ENCODE data around the gene FXYD4. TPM values are rescaled to one million over a fixed set of nuclear protein-coding genes. Genes with fewer than 3 reads are reported as not detected.

FXYD4 gene
- total and polyA plus RNA-seq, 4 donors: 0.65 to 3.9 (median 2.9) TPM; not detected in 1

- no peak for ATAC-seq (ENCODE audit: insufficient read depth, low FRiP score)
- TF ChIP-seq CTCF (IDR thresholded peaks at IDR 0.05; ENCODE audit: control extremely low read depth, extremely low read depth): no peak
- Histone ChIP-seq H3K36me3 (ENCODE audit: control insufficient read depth in 4 of 4, insufficient read depth in 4 of 4, low read length in 4 of 4) (peaks cover 17 to 42% (median 31%) of the 10 kb centered on the region in 4 donors), H3K4me1 (ENCODE audit: control insufficient read depth in 5 of 5, insufficient read depth in 5 of 5, low read length in 5 of 5) (peaks cover 0 to 4% (median 0%) of the 10 kb centered on the region in 5 donors), H3K9me3 (ENCODE audit: control insufficient read depth in 4 of 4, insufficient read depth in 3 of 4, low read length in 3 of 4) (no peaks in the 10 kb centered on the region), H3K4me3 (no peak overlapping the region), H3K27ac (ENCODE audit: low read depth in 1 of 2, low read length in 1 of 2) (no peak overlapping the region), H3K27me3 (ENCODE audit: control insufficient read depth in 3 of 3, insufficient read depth in 3 of 3, low read length in 2 of 3) (no peaks in the 10 kb centered on the region), H3K9ac (ENCODE audit: insufficient read depth in 1 of 2, low read length in 2 of 2) (no peak overlapping the region)
- WGBS, 2 donors: 94 to 96% methylated on average over 29 of the region's 29 CpGs
- no peak for DNase-seq
Observed at GRCh38 chr10:43386981-43387677, 15.7 kb downstream of the FXYD4 start.

- Histone ChIP-seq H3K4me1 (ENCODE audit: control insufficient read depth in 5 of 5, insufficient read depth in 5 of 5, low read length in 5 of 5) (peaks cover 0 to 4% (median 0%) of the 10 kb centered on the region in 5 donors), H3K27ac (ENCODE audit: low read depth in 1 of 2, low read length in 1 of 2) (no peak overlapping the region), H3K9me3 (ENCODE audit: control insufficient read depth in 4 of 4, insufficient read depth in 3 of 4, low read length in 3 of 4) (no peaks in the 10 kb centered on the region), H3K27me3 (ENCODE audit: control insufficient read depth in 3 of 3, insufficient read depth in 3 of 3, low read length in 2 of 3) (no peaks in the 10 kb centered on the region), H3K9ac (ENCODE audit: insufficient read depth in 1 of 2, low read length in 2 of 2) (no peak overlapping the region), H3K36me3 (ENCODE audit: control insufficient read depth in 4 of 4, insufficient read depth in 4 of 4, low read length in 4 of 4) (peaks cover 21 to 47% (median 35%) of the 10 kb centered on the region in 4 donors), H3K4me3 (no peak overlapping the region)
- DNase-seq (no peak), ATAC-seq (ENCODE audit: insufficient read depth, low FRiP score) (no peak)
- 63 to 64% methylated on average over 5 of the region's 5 CpGs for WGBS, 2 donors
- TF ChIP-seq CTCF (IDR thresholded peaks at IDR 0.05; ENCODE audit: control extremely low read depth, extremely low read depth): no peak
Observed at GRCh38 chr10:43387678-43388032, 16.2 kb downstream of the FXYD4 start.

- Histone ChIP-seq H3K9ac (ENCODE audit: insufficient read depth in 1 of 2, low read length in 2 of 2) (no peak overlapping the region), H3K9me3 (ENCODE audit: control insufficient read depth in 4 of 4, insufficient read depth in 3 of 4, low read length in 3 of 4) (no peaks in the 10 kb centered on the region), H3K36me3 (ENCODE audit: control insufficient read depth in 4 of 4, insufficient read depth in 4 of 4, low read length in 4 of 4) (peaks cover 34 to 66% (median 47%) of the 10 kb centered on the region in 4 donors), H3K27ac (ENCODE audit: low read depth in 1 of 2, low read length in 1 of 2) (no peak overlapping the region), H3K27me3 (ENCODE audit: control insufficient read depth in 3 of 3, insufficient read depth in 3 of 3, low read length in 2 of 3) (no peaks in the 10 kb centered on the region), H3K4me3 (no peak overlapping the region), H3K4me1 (ENCODE audit: control insufficient read depth in 5 of 5, insufficient read depth in 5 of 5, low read length in 5 of 5) (peaks cover 0 to 8% (median 0%) of the 10 kb centered on the region in 5 donors)
- DNase-seq (no peak), ATAC-seq (ENCODE audit: insufficient read depth, low FRiP score) (no peak)
- WGBS, 2 donors: 72 to 81% methylated on average over 3 of the region's 3 CpGs
- TF ChIP-seq CTCF (IDR thresholded peaks at IDR 0.05; ENCODE audit: control extremely low read depth, extremely low read depth): no peak
Observed at GRCh38 chr10:43389867-43390266, 18.4 kb downstream of the FXYD4 start.

Measured in lung (tissue), 12 donors.